HEK293 (cell line): Measurements from ENCODE around the gene NEO1.

ENCODE experiments used
- CTCF ChIA-PET: fragments of 350-600 bp; formaldehyde crosslinking; extraction: SDS; loops from one replicate; lab custom pipeline; 2021; ENCODE audit warnings: antibody characterized with exemption; lab: Yijun Ruan, JAX
- POLR2A ChIA-PET: fragments of 300-600 bp; formaldehyde crosslinking; extraction: SDS; loops from one replicate; lab custom pipeline; 2020; ENCODE audit warnings: antibody characterized with exemption, inconsistent platforms; lab: Yijun Ruan, JAX
- H3K27ac ChIP-seq: fragments of 200-500 bp; sonication (Bioruptor generic); 2 replicates; pipeline ENCODE4 v1.5.1; 2014; ENCODE audit warnings: low read depth, low read length, control low read depth, inconsistent platforms; ENCODE audit errors: extremely low read depth
- H3K36me3 ChIP-seq, 2 experiments: fragments of 200-500 bp in 1 of 2; sonication (Bioruptor generic) in 1 of 2; 1 replicate in 1 of 2; 2 replicates in 1 of 2; pipeline ENCODE4 v1.5.1; 2014 to 2017; ENCODE audit warnings: inconsistent platforms in 2 of 2, low read length in 2 of 2; ENCODE audit not compliant: control insufficient read depth in 2 of 2, insufficient read depth in 1 of 2
- H3K4me1 ChIP-seq: fragments of 200-500 bp; sonication (Bioruptor generic); 2 replicates; pipeline ENCODE4 v1.5.1; 2014; ENCODE audit warnings: mild to moderate bottlenecking, low read length, inconsistent platforms; ENCODE audit not compliant: control insufficient read depth, insufficient read depth
- H3K4me3 ChIP-seq: 2 replicates; pipeline ENCODE4 v1.5.1; 2011; ENCODE audit warnings: low read depth, mild to moderate bottlenecking, control low read depth, low read length, moderate library complexity
- H3K9me3 ChIP-seq: fragments of 200-500 bp; sonication (Bioruptor generic); 2 replicates; pipeline ENCODE4 v1.5.1; 2014; ENCODE audit warnings: low read depth, low read length, inconsistent platforms; ENCODE audit not compliant: control insufficient read depth, insufficient read depth
- BCL11B ChIP-seq: fragments of 450-650 bp; formaldehyde crosslinking; IDR thresholded peaks from 2 replicates; pipeline ENCODE4 v1.5.1; 2016; ENCODE audit warnings: low read depth, missing biosample characterization, missing genetic modification characterization
- EGR2 ChIP-seq: fragments of 450-650 bp; formaldehyde crosslinking; IDR thresholded peaks from 2 replicates; pipeline ENCODE4 v1.5.1; 2016; ENCODE audit warnings: low read depth, missing biosample characterization, missing genetic modification characterization
- GLIS2 ChIP-seq: fragments of 450-650 bp; formaldehyde crosslinking; IDR thresholded peaks from 2 replicates; pipeline ENCODE4 v1.5.1; 2016; ENCODE audit warnings: missing biosample characterization, missing genetic modification characterization
- SCRT1 ChIP-seq: fragments of 450-650 bp; formaldehyde crosslinking; IDR thresholded peaks from 2 replicates; pipeline ENCODE4 v1.5.1; 2016; ENCODE audit warnings: missing biosample characterization, missing genetic modification characterization, borderline replicate concordance
- SP2 ChIP-seq: fragments of 450-650 bp; formaldehyde crosslinking; IDR thresholded peaks from 2 replicates; pipeline ENCODE4 v1.5.1; 2016; ENCODE audit warnings: missing biosample characterization, missing genetic modification characterization
- ZBTB8A ChIP-seq: fragments of 450-650 bp; formaldehyde crosslinking; IDR thresholded peaks from 2 replicates; pipeline ENCODE4 v1.5.1; 2016; ENCODE audit warnings: missing biosample characterization, missing genetic modification characterization
- ZFHX2 ChIP-seq: fragments of 450-650 bp; formaldehyde crosslinking; conservative IDR thresholded peaks from 2 replicates; pipeline ENCODE4 v1.5.1; 2016; ENCODE audit warnings: missing biosample characterization, missing genetic modification characterization
- ZFP3 ChIP-seq: fragments of 450-650 bp; formaldehyde crosslinking; IDR thresholded peaks from 2 replicates; pipeline ENCODE4 v1.5.1; 2016; ENCODE audit warnings: low read depth, missing biosample characterization, missing genetic modification characterization
- ZIC2 ChIP-seq: fragments of 450-650 bp; formaldehyde crosslinking; IDR thresholded peaks from 2 replicates; pipeline ENCODE4 v1.5.1; 2016; ENCODE audit warnings: missing biosample characterization, missing genetic modification characterization
- ZNF114 ChIP-seq: fragments of 450-650 bp; formaldehyde crosslinking; IDR thresholded peaks from 2 replicates; pipeline ENCODE4 v1.5.0; 2017; ENCODE audit warnings: missing biosample characterization, missing genetic modification characterization
- ZNF121 ChIP-seq: fragments of 450-650 bp; formaldehyde crosslinking; IDR thresholded peaks from 2 replicates; pipeline ENCODE4 v1.5.1; 2016; ENCODE audit warnings: missing biosample characterization, missing genetic modification characterization
- ZNF138 ChIP-seq: fragments of 450-650 bp; formaldehyde crosslinking; IDR thresholded peaks from 2 replicates; pipeline ENCODE4 v1.5.1; 2016; ENCODE audit warnings: missing biosample characterization, missing genetic modification characterization, borderline replicate concordance
- ZNF157 ChIP-seq: fragments of 450-650 bp; formaldehyde crosslinking; IDR thresholded peaks from 2 replicates; pipeline ENCODE4 v1.5.1; 2016; ENCODE audit warnings: missing biosample characterization, missing genetic modification characterization
- ZNF16 ChIP-seq: fragments of 450-650 bp; formaldehyde crosslinking; IDR thresholded peaks from 2 replicates; pipeline ENCODE4 v1.5.1; 2016; ENCODE audit warnings: low read depth, missing biosample characterization, missing genetic modification characterization
- ZNF23 ChIP-seq: fragments of 450-650 bp; formaldehyde crosslinking; IDR thresholded peaks from 2 replicates; pipeline ENCODE4 v1.5.1; 2016; ENCODE audit warnings: missing biosample characterization, missing genetic modification characterization, borderline replicate concordance
- ZNF350 ChIP-seq: fragments of 450-650 bp; formaldehyde crosslinking; IDR thresholded peaks from 2 replicates; pipeline ENCODE4 v1.5.0; 2017; ENCODE audit warnings: missing biosample characterization, mild to moderate bottlenecking, missing genetic modification characterization
- ZNF394 ChIP-seq: fragments of 450-650 bp; formaldehyde crosslinking; IDR thresholded peaks from 2 replicates; pipeline ENCODE4 v1.5.1; 2016; ENCODE audit warnings: missing biosample characterization, missing genetic modification characterization, mild to moderate bottlenecking, moderate library complexity, borderline replicate concordance
- ZNF416 ChIP-seq: fragments of 450-650 bp; formaldehyde crosslinking; IDR thresholded peaks from 2 replicates; pipeline ENCODE4 v1.5.1; 2016; ENCODE audit warnings: missing biosample characterization, missing genetic modification characterization
- ZNF449 ChIP-seq: fragments of 450-650 bp; formaldehyde crosslinking; IDR thresholded peaks from 2 replicates; pipeline ENCODE4 v1.5.1; 2017; ENCODE audit warnings: missing biosample characterization, mild to moderate bottlenecking, missing genetic modification characterization, moderate library complexity
- ZNF501 ChIP-seq: fragments of 450-650 bp; formaldehyde crosslinking; IDR thresholded peaks from 2 replicates; pipeline ENCODE4 v1.5.1; 2016; ENCODE audit warnings: missing biosample characterization, missing genetic modification characterization
- ZNF521 ChIP-seq: fragments of 450-650 bp; formaldehyde crosslinking; IDR thresholded peaks from 2 replicates; pipeline ENCODE4 v1.5.1; 2017; ENCODE audit warnings: missing biosample characterization, mild to moderate bottlenecking, missing genetic modification characterization
- ZNF544 ChIP-seq: fragments of 450-650 bp; formaldehyde crosslinking; IDR thresholded peaks from 2 replicates; pipeline ENCODE4 v1.5.0; 2017; ENCODE audit warnings: missing biosample characterization, missing genetic modification characterization
- ZNF548 ChIP-seq: fragments of 450-650 bp; formaldehyde crosslinking; IDR thresholded peaks from 2 replicates; pipeline ENCODE4 v1.5.1; 2016; ENCODE audit warnings: missing biosample characterization, missing genetic modification characterization
- ZNF585B ChIP-seq: fragments of 450-650 bp; formaldehyde crosslinking; IDR thresholded peaks from 2 replicates; pipeline ENCODE4 v1.5.1; 2016; ENCODE audit warnings: missing biosample characterization, missing genetic modification characterization
- ZNF596 ChIP-seq: fragments of 450-650 bp; IDR thresholded peaks from 2 replicates; pipeline ENCODE4 v1.5.0; 2018; ENCODE audit warnings: missing biosample characterization, mild to moderate bottlenecking, missing genetic modification characterization, moderate library complexity
- ZNF626 ChIP-seq: fragments of 450-650 bp; sonication (Bioruptor Pico); formaldehyde crosslinking; IDR thresholded peaks from 2 replicates; pipeline ENCODE4 v1.5.1; 2018; ENCODE audit warnings: missing biosample characterization, missing genetic modification characterization, inconsistent platforms

The NEO1 gene

GRCh38 chr15:73319460-73320245, 267.4 kb downstream of the NEO1 start:
- Histone ChIP-seq H3K36me3 (no peaks in the 10 kb centered on the region; a peak in 1 of 3 replicates), H3K4me3 (no peak overlapping the region), H3K27ac (no peak overlapping the region), H3K4me1 (no peaks in the 10 kb centered on the region), H3K9me3 (no peaks in the 10 kb centered on the region)
- POLR2A ChIA-PET: no interaction called here
- CTCF ChIA-PET: interaction anchor here (0.6 to 1.5 kb wide), 4 partner anchors 9 to 386 kb away, joined by 3 to 4 read pairs (median 3); no protein-coding TSS in a partner anchor
- 0 out of 2 replicates have a peak, but pooled peaks have one; percentile 4 for TF ChIP-seq EGR2 (tag by site-specific recombination)
- no peak for TF ChIP-seq ZNF596 (tag by site-specific recombination)
- no peak for TF ChIP-seq ZNF548 (tag by site-specific recombination)
- TF ChIP-seq ZFP3 (tag by site-specific recombination): no peak
- TF ChIP-seq ZNF626 (tag by site-specific recombination): no peak
- no peak for TF ChIP-seq ZNF138 (tag by site-specific recombination)
- TF ChIP-seq ZNF23 (tag by site-specific recombination): no peak

- Histone ChIP-seq H3K4me1 (no peaks in the 10 kb centered on the region), H3K9me3 (no peaks in the 10 kb centered on the region), H3K27ac (no peak overlapping the region), H3K36me3 (no peaks in the 10 kb centered on the region), H3K4me3 (no peak overlapping the region)
- ChIA-PET CTCF (interaction anchor here (1.1 kb wide), 1 partner anchor 385 kb away, joined by 3 read pairs; no protein-coding TSS in a partner anchor), POLR2A (no interaction called here)
- peak; percentile 68 for TF ChIP-seq ZFHX2 (tag by site-specific recombination)
- TF ChIP-seq SCRT1 (tag by site-specific recombination): no peak
- peak; percentile 93 for TF ChIP-seq EGR2 (tag by site-specific recombination)
- no peak for TF ChIP-seq ZNF157 (tag by site-specific recombination)
Observed at GRCh38 chr15:73320619-73321180, 268.4 kb downstream of the NEO1 start.

GRCh38 chr15:73321496-73322450, 269.5 kb downstream of the NEO1 start:
- no peaks in the 10 kb centered on the region for H3K4me1 ChIP-seq
- H3K36me3 ChIP-seq: no peaks in the 10 kb centered on the region
- ChIA-PET CTCF (interaction anchor here (1.1 kb wide), 1 partner anchor 317 kb away, joined by 3 read pairs; no protein-coding TSS in a partner anchor), POLR2A (interaction anchor here (0.6 to 0.7 kb wide), 2 partner anchors 126 to 157 kb away, joined by 3 to 6 read pairs; no protein-coding TSS in a partner anchor)
- H3K9me3 ChIP-seq: no peaks in the 10 kb centered on the region
- no peak overlapping the region for H3K27ac ChIP-seq
- H3K4me3 ChIP-seq: no peak overlapping the region
- TF ChIP-seq ZNF16: no peak
- no peak for TF ChIP-seq BCL11B (tag by site-specific recombination)
- TF ChIP-seq ZNF544 (tag by site-specific recombination): no peak
- no peak for TF ChIP-seq ZBTB8A (tag by site-specific recombination)
- no peak for TF ChIP-seq GLIS2 (tag by site-specific recombination)
- TF ChIP-seq ZNF449: no peak
- TF ChIP-seq ZNF114 (tag by site-specific recombination): no peak
- no peak for TF ChIP-seq ZNF350
- TF ChIP-seq ZNF121 (tag by site-specific recombination): no peak
- no peak for TF ChIP-seq ZNF416 (tag by site-specific recombination)
- TF ChIP-seq ZNF521 (tag by site-specific recombination): no peak
- no peak for TF ChIP-seq ZNF394 (tag by site-specific recombination)
- TF ChIP-seq ZNF585B: no peak
- TF ChIP-seq SP2: no peak
- no peak for TF ChIP-seq ZIC2 (tag by site-specific recombination)
- TF ChIP-seq ZNF501 (tag by site-specific recombination): no peak
